ENCODE results near the gene AGO3. TPM values are rescaled to one million over a fixed set of nuclear protein-coding genes. Genes with fewer than 3 reads are reported as not detected.
"Not testable (repeated sequence)": the region's sequence is repeated elsewhere in the genome, so short reads cannot be mapped to it uniquely, and the experiment has no call there.

AGO3 gene
- total and polyA plus RNA-seq, 10 of the 15 experiments (the other 5 are each of a cell fraction or from before 2014, with no cell fraction given), result 3.9 to 35.2 (median 12.5) TPM

- DNase-seq (ENCODE audit: low read depth, low spot score); H3K4me2 ChIP-seq (ENCODE audit: control insufficient read depth, insufficient read depth); H3K27ac ChIP-seq (ENCODE audit: control insufficient read depth, insufficient read depth); SMC1A ChIA-PET (ENCODE audit: uncharacterized antibody, unreplicated experiment); RAD21 ChIA-PET (ENCODE audit: unreplicated experiment); POLR2A ChIA-PET; H2AFZ ChIP-seq (ENCODE audit: control insufficient read depth, low read depth, low read length); H3K79me2 ChIP-seq (ENCODE audit: control insufficient read depth, insufficient read depth, low read length); H3K4me1 ChIP-seq (ENCODE audit: control insufficient read depth, insufficient read depth, low read length); in situ Hi-C loops (cut with MboI); FAIRE-seq; H3K27me3 ChIP-seq (replicated peaks in 1 of 2; ENCODE audit: control insufficient read depth in 2 of 2, insufficient read depth in 2 of 2, low read length in 1 of 2); H3K4me3 ChIP-seq; ATAC-seq; H3K9me3 ChIP-seq (replicated peaks; ENCODE audit: control insufficient read depth, insufficient read depth, low read length); H3K36me3 ChIP-seq (ENCODE audit: control insufficient read depth in 2 of 2, insufficient read depth in 2 of 2, low read length in 1 of 2); H3K9ac ChIP-seq (ENCODE audit: control insufficient read depth, insufficient read depth, low read length); H4K20me1 ChIP-seq (ENCODE audit: control insufficient read depth, insufficient read depth); BruUV-seq (replicated peaks); intact Hi-C loops (cut with micrococcal nuclease; ENCODE audit: unreplicated experiment): not testable (repeated sequence)
- 100% methylated on average over 1 of the region's 1 CpG for WGBS (ENCODE audit: insufficient coverage, insufficient replicate concordance, low lambda C conversion rate, missing lambda C conversion rate)
- CTCF ChIA-PET, result interaction anchor here (1.2 kb wide), 1 partner anchor 116 kb away, joined by 3 read pairs; no protein-coding TSS in a partner anchor
Observed at GRCh38 chr1:35964277-35964676, 33.4 kb downstream of the AGO3 start.

GRCh38 chr1:35968396-35968795 is 37.5 kb downstream of the AGO3 start:
- Histone ChIP-seq H3K9me3 (replicated peaks; ENCODE audit: control insufficient read depth, insufficient read depth, low read length) (no peaks in the 10 kb centered on the region), H3K4me1 (ENCODE audit: control insufficient read depth, insufficient read depth, low read length) (no peaks in the 10 kb centered on the region), H3K9ac (ENCODE audit: control insufficient read depth, insufficient read depth, low read length) (no peak overlapping the region), H3K36me3 (ENCODE audit: control insufficient read depth in 2 of 2, insufficient read depth in 2 of 2, low read length in 1 of 2) (peaks cover 0 to 8% of the 10 kb centered on the region in 2 experiments; a peak in 1 of 4 replicates), H3K4me2 (ENCODE audit: control insufficient read depth, insufficient read depth) (no peak overlapping the region), H3K27me3 (replicated peaks in 1 of 2; ENCODE audit: control insufficient read depth in 2 of 2, insufficient read depth in 2 of 2, low read length in 1 of 2) (no peaks in the 10 kb centered on the region), H2AFZ (ENCODE audit: control insufficient read depth, low read depth, low read length) (no peak overlapping the region), H3K4me3 (no peak overlapping the region), H3K27ac (ENCODE audit: control insufficient read depth, insufficient read depth) (no peak overlapping the region), H3K79me2 (ENCODE audit: control insufficient read depth, insufficient read depth, low read length) (no peaks in the 10 kb centered on the region), H4K20me1 (ENCODE audit: control insufficient read depth, insufficient read depth) (no peaks in the 10 kb centered on the region)
- ATAC-seq (no peak), FAIRE-seq (no peak), DNase-seq (ENCODE audit: low read depth, low spot score) (no peak)
- CTCF ChIA-PET, result no interaction called here
- in situ Hi-C loops (cut with MboI) (no loop called here), intact Hi-C loops (cut with micrococcal nuclease; ENCODE audit: unreplicated experiment) (no loop called here)
- RAD21 ChIA-PET (ENCODE audit: unreplicated experiment), result no interaction called here
- no TSS peak for BruUV-seq (replicated peaks)
- SMC1A ChIA-PET (ENCODE audit: uncharacterized antibody, unreplicated experiment), result no interaction called here
- no peak for TF ChIP-seq TAF1 (IDR thresholded peaks at IDR 0.05; ENCODE audit: borderline replicate concordance, low read depth, low read length)
- POLR2A ChIA-PET, result no interaction called here
- WGBS (ENCODE audit: insufficient coverage, insufficient replicate concordance, low lambda C conversion rate, missing lambda C conversion rate), result 100% methylated on average over 1 of the region's 1 CpG
